Muscle of leg (tissue), 11 donors: ENCODE measurements around the gene FAM168B. TPM values are rescaled to one million over a fixed set of nuclear protein-coding genes. Genes with fewer than 3 reads are reported as not detected.

ENCODE experiments used
- DNase-seq: peaks from one replicate; pipeline ENCODE4 v3.0.0; 2013
- H3K27ac ChIP-seq: one replicate; pipeline ENCODE4 v1.5.1; 2013; ENCODE audit warnings: mild to moderate bottlenecking, low read length, control low read depth
- H3K27me3 ChIP-seq: one replicate; pipeline ENCODE4 v1.6.1; 2013; ENCODE audit warnings: low read length; ENCODE audit not compliant: control insufficient read depth, insufficient read depth
- H3K36me3 ChIP-seq: one replicate; pipeline ENCODE4 v1.6.1; 2013; ENCODE audit warnings: low read length; ENCODE audit not compliant: control insufficient read depth, insufficient read depth
- H3K4me1 ChIP-seq: one replicate; pipeline ENCODE4 v1.6.1; 2013; ENCODE audit warnings: low read length; ENCODE audit not compliant: control insufficient read depth, insufficient read depth
- H3K4me3 ChIP-seq: one replicate; pipeline ENCODE4 v1.5.1; 2013; ENCODE audit warnings: low read length, control low read depth
- H3K9me3 ChIP-seq: replicated peaks from 2 replicates; pipeline ENCODE4 v1.6.1; 2013; ENCODE audit warnings: low read depth, low read length; ENCODE audit not compliant: control insufficient read depth
- WGBS: methylation state at CpG from one replicate; pipeline ENCODE4 v1.1.5; 2013; ENCODE audit warnings: missing lambda C conversion rate; ENCODE audit not compliant: insufficient coverage; 5-methylcytosine and 5-hydroxymethylcytosine counted together
- polyA plus RNA-seq, 8 donors: library from polyadenylated mRNA; unstranded; fragments of 120-200 nt; gene quantifications; one replicate each; pipeline versions ENCODE4 v1.2.1 to v1.2.3, GENCODE V29; 2013; ENCODE audit warnings: inconsistent platforms in 1 of 8, low replicate concordance in 1 of 8; ENCODE audit not compliant: insufficient read length in 8 of 8, insufficient read depth in 1 of 8
- total RNA-seq: library from RNA; stranded (reverse); fragments of 120-200 nt; gene quantifications from one replicate; pipeline ENCODE4 v1.2.4, GENCODE V29; 2013

Gene FAM168B
- total and polyA plus RNA-seq, 9 donors = 45.8 to 83.5 (median 73.8) TPM

DNA sequence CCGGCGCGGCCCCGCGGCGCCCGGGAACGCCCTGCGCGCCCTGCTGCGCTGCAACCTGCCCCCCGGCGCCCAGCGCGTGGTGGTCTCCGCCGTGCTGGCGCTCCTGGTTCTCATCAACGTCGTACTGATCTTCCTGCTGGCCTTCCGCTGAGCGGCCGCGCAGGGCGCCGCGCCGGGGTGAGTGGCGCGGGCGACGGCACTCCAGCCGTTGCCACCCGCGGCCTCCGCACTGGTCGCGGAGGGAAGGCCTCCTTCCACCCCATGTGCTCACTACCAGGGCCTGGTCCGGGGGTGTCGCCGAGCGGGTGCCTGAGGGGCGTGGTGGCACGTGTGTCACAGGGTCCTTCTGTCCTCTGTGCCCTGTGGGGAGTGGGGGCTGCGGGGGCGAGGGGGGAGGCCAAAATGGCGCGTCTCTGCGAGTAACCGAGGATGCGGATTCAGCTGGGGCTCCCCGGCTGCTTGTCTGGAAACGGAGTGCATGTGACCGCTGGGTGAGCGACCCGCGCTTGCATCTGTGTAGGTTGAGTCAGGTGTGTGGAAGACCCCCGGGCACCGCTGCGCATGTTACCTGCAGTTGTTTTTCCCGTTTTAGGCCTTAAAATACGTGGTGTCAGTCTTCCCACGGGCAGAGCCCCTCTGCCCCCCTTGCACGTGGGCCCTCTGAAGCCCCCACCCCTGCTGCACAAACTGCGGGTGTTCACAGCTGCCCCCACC, 58.0 kb downstream of the FAM168B start:
- Histone ChIP-seq H3K4me1 (peaks cover 16% of the 10 kb centered on the region), H3K4me3 (peak overlapping the region; percentile 30), H3K36me3 (no peaks in the 10 kb centered on the region), H3K27ac (no peak overlapping the region), H3K27me3 (peaks cover 55% of the 10 kb centered on the region), H3K9me3 (no peaks in the 10 kb centered on the region)
- WGBS = under 1% methylated on average over 40 of the region's 65 CpGs
- no peak for DNase-seq

DNA sequence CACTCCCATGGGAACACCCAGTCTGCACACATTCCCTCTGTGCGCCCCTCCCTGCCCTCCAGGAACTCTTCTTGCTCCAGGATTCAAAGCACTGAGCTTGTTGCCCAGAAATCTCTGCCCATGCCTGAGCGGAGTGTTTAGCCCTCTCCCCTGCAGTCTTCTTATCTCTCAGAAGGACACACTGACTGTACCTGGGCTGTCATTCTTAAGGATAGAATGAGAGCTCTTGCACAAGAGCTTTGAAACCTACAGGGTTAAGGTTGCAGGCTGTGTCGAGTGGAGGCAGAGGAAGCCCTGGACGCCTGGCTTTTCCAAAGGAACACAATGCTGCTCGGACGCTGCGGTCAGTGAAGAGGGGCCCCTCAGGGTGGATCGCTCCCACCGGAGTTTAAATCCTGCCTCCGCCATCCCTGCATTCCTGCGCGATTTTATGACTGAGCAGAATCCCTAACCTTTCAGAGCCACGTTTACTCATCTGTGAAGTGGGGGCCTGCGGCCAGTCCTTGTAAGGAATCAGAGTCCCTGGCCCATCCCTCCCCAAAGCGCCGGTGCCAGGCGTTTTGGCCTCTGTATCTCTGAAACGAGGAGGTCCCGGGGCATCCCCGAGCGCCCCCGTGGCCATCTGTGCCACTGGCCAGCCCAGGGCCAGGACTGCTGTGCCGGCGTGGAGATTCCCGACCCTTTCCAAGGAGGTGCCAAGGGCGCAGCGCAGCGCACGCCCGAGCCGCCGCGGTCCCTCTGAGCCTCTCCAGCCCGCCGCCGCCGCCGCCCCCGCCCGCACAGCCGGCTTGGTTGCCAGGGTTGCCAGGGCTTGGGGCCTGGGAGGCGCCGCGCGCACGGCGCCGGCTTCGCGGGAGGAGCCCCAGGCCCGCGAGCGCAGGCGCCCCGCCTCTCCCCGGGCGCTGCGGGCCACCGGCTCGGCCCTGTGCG, 58.9 kb downstream of the FAM168B start:
- H3K27ac ChIP-seq = no peak overlapping the region
- H3K4me1 ChIP-seq = peaks cover 12% of the 10 kb centered on the region
- 3% methylated on average over 55 of the region's 61 CpGs for WGBS
- peak overlapping the region; percentile 51 for H3K4me3 ChIP-seq
- H3K27me3 ChIP-seq = peaks cover 46% of the 10 kb centered on the region
- H3K9me3 ChIP-seq = no peaks in the 10 kb centered on the region
- H3K36me3 ChIP-seq = no peaks in the 10 kb centered on the region
- peak; percentile 59 for DNase-seq

DNA sequence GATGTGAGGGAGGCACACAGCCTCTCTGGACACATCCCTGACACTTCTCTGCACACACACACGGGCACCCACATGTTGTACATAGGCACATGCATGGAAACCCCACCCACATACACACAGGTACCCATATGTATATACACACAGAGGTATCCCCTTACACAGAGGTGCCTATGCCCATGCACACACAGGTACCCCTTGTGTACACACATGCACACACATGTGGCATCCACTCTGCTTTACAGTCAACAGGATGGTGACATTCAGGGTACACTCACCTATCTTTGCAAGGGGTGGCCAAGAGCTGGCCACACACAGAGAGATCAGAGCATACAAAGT, 59.5 kb downstream of the FAM168B start:
- DNase-seq = no peak
- H3K9me3 ChIP-seq = no peaks in the 10 kb centered on the region
- no peak overlapping the region for H3K27ac ChIP-seq
- no peak overlapping the region for H3K4me3 ChIP-seq
- WGBS = 86% methylated on average over 1 of the region's 1 CpG
- H3K27me3 ChIP-seq = peaks cover 42% of the 10 kb centered on the region
- H3K36me3 ChIP-seq = no peaks in the 10 kb centered on the region
- peaks cover 12% of the 10 kb centered on the region for H3K4me1 ChIP-seq

DNA sequence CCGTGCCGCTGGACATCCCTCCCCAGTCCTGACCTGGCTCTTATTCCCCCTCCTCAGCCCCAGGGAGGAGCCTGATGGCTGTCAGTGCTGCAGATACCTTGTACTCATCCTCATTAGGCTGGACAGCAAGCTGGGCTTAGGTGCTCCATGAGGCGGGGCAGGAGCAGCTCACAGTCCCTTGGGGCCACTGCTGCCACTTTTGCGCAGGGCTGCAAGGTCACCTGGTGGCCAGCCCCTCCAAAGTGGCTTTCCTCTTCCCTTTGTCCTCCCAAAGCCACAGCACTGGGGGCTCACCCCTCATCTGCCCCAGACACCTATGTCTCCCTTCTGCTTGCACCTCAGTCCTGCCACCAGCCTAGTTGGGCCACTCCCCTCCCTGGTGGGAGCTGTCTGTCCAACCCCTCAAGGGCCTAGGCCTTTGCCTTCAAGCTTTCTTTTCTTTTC, 60.8 kb downstream of the FAM168B start:
- H3K4me3 ChIP-seq = no peak overlapping the region
- peaks cover 33% of the 10 kb centered on the region for H3K27me3 ChIP-seq
- DNase-seq = no peak
- 65% methylated on average over 4 of the region's 4 CpGs for WGBS
- H3K27ac ChIP-seq = no peak overlapping the region
- peaks cover 12% of the 10 kb centered on the region for H3K4me1 ChIP-seq
- H3K36me3 ChIP-seq = no peaks in the 10 kb centered on the region
- no peaks in the 10 kb centered on the region for H3K9me3 ChIP-seq

DNA sequence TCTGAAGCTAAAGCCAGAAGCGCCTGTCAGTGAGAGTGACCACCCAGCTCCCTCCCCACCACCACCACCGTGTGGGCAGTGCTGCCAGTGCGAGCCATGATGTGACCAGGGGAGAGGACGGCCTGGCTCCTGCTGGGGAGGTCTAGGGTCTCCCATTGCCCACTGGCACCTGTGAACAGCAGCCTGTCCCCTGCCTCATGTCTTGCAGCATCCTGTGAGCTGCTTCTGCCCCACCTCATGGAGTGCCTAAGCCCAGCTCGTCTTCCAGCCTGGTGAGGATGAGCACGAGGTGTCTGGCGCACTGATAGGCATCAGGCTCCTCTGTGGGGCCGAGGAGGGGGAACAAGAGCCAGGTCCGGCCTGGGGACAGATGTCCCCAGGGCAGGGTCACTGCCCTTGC, 61.4 kb downstream of the FAM168B start:
- no peaks in the 10 kb centered on the region for H3K9me3 ChIP-seq
- peaks cover 30% of the 10 kb centered on the region for H3K27me3 ChIP-seq
- H3K27ac ChIP-seq = no peak overlapping the region
- no peak overlapping the region for H3K4me3 ChIP-seq
- DNase-seq = no peak
- WGBS = 69% methylated on average over 5 of the region's 9 CpGs
- H3K4me1 ChIP-seq = peaks cover 12% of the 10 kb centered on the region
- H3K36me3 ChIP-seq = no peaks in the 10 kb centered on the region

DNA sequence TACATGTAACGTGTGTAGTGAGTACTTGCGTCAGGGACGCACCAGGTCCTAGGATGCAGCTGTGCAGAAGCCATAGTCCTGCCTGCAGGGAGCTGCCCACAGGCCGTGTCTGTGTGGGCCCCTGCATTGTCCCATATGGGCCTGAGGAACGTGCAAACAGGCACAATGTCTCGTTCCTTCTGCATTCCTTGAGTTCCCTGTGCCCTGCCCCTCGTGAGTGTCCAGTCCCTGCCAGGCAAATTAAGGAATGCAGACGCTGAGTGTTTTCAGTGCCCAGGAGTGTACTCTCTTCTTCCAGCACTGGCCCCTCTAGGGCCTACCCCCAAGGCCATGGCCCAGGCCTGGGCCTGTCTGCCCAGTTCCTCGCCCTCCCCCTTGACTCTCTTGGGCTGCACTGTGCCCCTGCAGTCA, 61.8 kb downstream of the FAM168B start:
- WGBS = 61% methylated on average over 9 of the region's 9 CpGs
- peaks cover 12% of the 10 kb centered on the region for H3K4me1 ChIP-seq
- peaks cover 27% of the 10 kb centered on the region for H3K27me3 ChIP-seq
- DNase-seq = no peak
- no peak overlapping the region for H3K4me3 ChIP-seq
- H3K36me3 ChIP-seq = no peaks in the 10 kb centered on the region
- no peaks in the 10 kb centered on the region for H3K9me3 ChIP-seq
- H3K27ac ChIP-seq = no peak overlapping the region

DNA sequence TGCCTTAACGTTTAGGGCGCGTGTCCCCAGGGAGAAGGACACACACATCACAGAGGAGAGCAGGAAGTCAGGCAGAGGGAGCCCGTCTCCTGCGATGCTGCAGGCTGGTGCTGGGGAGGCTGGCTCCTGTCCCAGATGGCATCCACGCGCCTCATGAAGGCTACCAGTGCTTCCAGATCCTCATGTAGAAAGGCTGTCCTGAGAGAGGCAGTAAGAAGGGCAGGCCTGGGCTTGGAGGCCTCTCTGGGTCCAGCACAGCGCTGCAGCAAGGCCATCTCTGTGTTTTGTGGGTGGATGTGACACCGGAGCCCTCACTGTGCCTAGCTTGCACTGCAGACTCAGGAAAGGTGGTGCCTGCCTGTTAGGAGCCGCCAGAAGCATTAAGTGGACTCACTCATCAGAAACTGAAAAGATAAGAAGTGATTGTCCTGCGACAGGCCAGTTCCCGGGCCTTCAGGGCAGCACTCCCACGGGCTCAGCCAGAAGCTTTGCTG, 62.7 kb downstream of the FAM168B start:
- no peak overlapping the region for H3K4me3 ChIP-seq
- H3K4me1 ChIP-seq = peaks cover 8% of the 10 kb centered on the region
- H3K36me3 ChIP-seq = no peaks in the 10 kb centered on the region
- H3K27ac ChIP-seq = no peak overlapping the region
- DNase-seq = no peak
- 71% methylated on average over 9 of the region's 13 CpGs for WGBS
- H3K9me3 ChIP-seq = no peaks in the 10 kb centered on the region
- peaks cover 21% of the 10 kb centered on the region for H3K27me3 ChIP-seq

DNA sequence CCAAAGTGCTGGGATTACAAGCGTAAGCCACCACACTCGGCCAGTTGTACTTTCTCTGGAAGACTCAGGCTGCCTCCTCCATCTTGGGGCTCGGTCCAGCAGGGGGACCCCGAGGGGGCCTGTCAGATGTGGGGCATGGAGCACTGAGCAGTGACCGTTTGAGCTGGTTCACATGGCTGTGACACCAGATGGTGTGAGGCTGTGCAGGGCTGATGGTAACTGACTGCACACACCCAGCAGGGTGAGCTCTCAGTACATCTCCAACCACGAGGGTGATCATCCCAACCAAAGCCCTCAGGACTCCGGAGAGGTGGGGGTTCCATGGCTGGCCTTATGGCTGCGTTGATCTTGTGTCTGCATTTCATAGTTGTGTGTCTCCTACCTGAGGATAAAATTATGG, 63.4 kb downstream of the FAM168B start:
- Histone ChIP-seq H3K36me3 (no peaks in the 10 kb centered on the region), H3K27ac (no peak overlapping the region), H3K27me3 (peaks cover 19% of the 10 kb centered on the region), H3K4me3 (no peak overlapping the region), H3K4me1 (peaks cover 6% of the 10 kb centered on the region), H3K9me3 (no peaks in the 10 kb centered on the region)
- DNase-seq = no peak
- 76% methylated on average over 8 of the region's 8 CpGs for WGBS

DNA sequence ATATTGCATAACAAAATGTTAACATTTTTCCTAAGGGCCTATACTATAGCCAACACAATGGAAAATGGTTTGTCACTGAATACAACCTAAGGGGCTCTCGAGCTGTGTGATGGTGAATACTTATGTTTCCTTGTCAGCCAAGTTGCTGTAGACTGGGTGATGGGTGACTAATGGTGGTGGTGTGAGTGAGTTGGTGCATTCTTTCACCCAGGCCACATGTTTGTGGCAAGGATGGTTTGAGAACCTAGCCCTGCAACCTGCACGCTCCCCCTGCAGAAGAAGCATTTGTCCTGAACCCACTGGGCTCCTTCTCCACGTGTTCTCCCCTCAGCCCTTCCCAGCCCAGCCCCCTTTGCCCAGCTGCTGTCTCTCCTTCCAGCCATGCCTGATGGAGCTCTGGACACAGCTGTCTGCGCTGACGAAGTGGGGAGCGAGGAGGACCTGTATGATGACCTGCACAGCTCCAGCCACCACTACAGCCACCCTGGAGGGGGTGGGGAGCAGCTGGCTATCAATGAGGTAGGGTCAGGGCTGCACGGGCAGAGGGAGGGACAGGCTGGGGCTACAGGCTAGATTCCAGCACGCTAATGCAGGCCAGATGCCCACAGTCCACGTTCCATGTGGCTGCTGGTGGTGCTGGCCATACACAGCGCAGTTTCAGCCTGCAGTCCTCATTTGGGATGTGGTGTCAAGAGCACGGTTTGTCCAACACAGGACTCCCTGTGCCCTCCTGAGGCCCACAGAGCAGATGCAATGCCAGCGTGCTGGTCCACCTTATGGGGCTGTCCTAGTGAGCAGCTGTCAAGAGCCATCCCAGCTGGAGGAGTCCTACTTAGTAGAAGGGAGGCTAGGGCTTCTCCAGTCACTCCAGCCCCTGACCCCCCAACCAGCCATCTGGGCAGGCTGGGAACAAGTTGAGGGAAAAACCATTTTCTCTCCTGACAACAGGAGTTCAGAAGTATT, 65.4 kb downstream of the FAM168B start:
- no peak overlapping the region for H3K4me3 ChIP-seq
- 55% methylated on average over 8 of the region's 12 CpGs for WGBS
- peaks cover 3% of the 10 kb centered on the region for H3K27me3 ChIP-seq
- no peaks in the 10 kb centered on the region for H3K36me3 ChIP-seq
- no peak for DNase-seq
- H3K9me3 ChIP-seq = no peaks in the 10 kb centered on the region
- no peaks in the 10 kb centered on the region for H3K4me1 ChIP-seq
- no peak overlapping the region for H3K27ac ChIP-seq
